Measurements from ENCODE around the gene CES5A. TPM values are rescaled to one million over a fixed set of nuclear protein-coding genes. Genes with fewer than 3 reads are reported as not detected.
A peak's percentile ranks its signal among the peaks of the same experiment; 100 is the strongest.

Gene CES5A
- total RNA-seq, 1 experiment from 2014 or later = not detected

GRCh38 chr16:55828680-55829079 lies 46.5 kb downstream of the CES5A start:
- peaks cover 14% of the 10 kb centered on the region for H3K27me3 Mint-ChIP-seq (ENCODE audit: insufficient read depth, unreplicated experiment)
- intact Hi-C loops (cut with micrococcal nuclease) = no loop called here
- ChIA-PET CTCF (no interaction called here), POLR2A (no interaction called here)
- H3K9me3 Mint-ChIP-seq (ENCODE audit: unreplicated experiment) = no peaks in the 10 kb centered on the region
- no TSS peak for BruUV-seq (replicated peaks)
- TF ChIP-seq CTCF (IDR thresholded peaks at IDR 0.05; ENCODE audit: unreplicated experiment) = no peak
- H3K36me3 Mint-ChIP-seq (ENCODE audit: insufficient read depth, unreplicated experiment) = no peaks in the 10 kb centered on the region
- H3K4me3 Mint-ChIP-seq (ENCODE audit: unreplicated experiment) = no peak overlapping the region
- no peak for DNase-seq (ENCODE audit: unreplicated experiment)
- H3K4me1 Mint-ChIP-seq (ENCODE audit: insufficient read depth, unreplicated experiment) = peaks cover 14% of the 10 kb centered on the region
- H3K27ac Mint-ChIP-seq (ENCODE audit: low read depth, unreplicated experiment) = no peak overlapping the region

- no peak overlapping the region for H3K4me3 Mint-ChIP-seq (ENCODE audit: unreplicated experiment)
- no peaks in the 10 kb centered on the region for H3K9me3 Mint-ChIP-seq (ENCODE audit: unreplicated experiment)
- no TSS peak for BruUV-seq (replicated peaks)
- POLR2A ChIA-PET = interaction anchor here (0.7 to 1.2 kb wide), 3 partner anchors 10 to 96 kb away, joined by 3 to 4 read pairs (median 4); no protein-coding TSS in a partner anchor
- H3K36me3 Mint-ChIP-seq (ENCODE audit: insufficient read depth, unreplicated experiment) = no peaks in the 10 kb centered on the region
- no peak for TF ChIP-seq CTCF (IDR thresholded peaks at IDR 0.05; ENCODE audit: unreplicated experiment)
- CTCF ChIA-PET = interaction anchor here (0.6 to 0.7 kb wide), 2 partner anchors 232 to 851 kb away, joined by 3 to 6 read pairs; no protein-coding TSS in a partner anchor
- peaks cover 15% of the 10 kb centered on the region for H3K27me3 Mint-ChIP-seq (ENCODE audit: insufficient read depth, unreplicated experiment)
- H3K27ac Mint-ChIP-seq (ENCODE audit: low read depth, unreplicated experiment) = no peak overlapping the region
- intact Hi-C loops (cut with micrococcal nuclease) = no loop called here
- H3K4me1 Mint-ChIP-seq (ENCODE audit: insufficient read depth, unreplicated experiment) = peaks cover 14% of the 10 kb centered on the region
- peak; percentile 87 for DNase-seq (ENCODE audit: unreplicated experiment)
These were observed 50.0 kb downstream of the CES5A start for GRCh38 chr16:55825115-55825728.

- POLR2A ChIA-PET = interaction anchor here (1.2 kb wide), 1 partner anchor 11 kb away, joined by 4 read pairs; no protein-coding TSS in a partner anchor
These were observed 50.6 kb downstream of the CES5A start for GRCh38 chr16:55824473-55825000.

More at GRCh38 chr16:55824473-55825000, 50.6 kb downstream of the CES5A start:
- intact Hi-C loops (cut with micrococcal nuclease) = no loop called here
- DNase-seq (ENCODE audit: unreplicated experiment) = no peak
- CTCF ChIA-PET = interaction anchor here (0.6 kb wide), 1 partner anchor 231 kb away, joined by 6 read pairs; no protein-coding TSS in a partner anchor
- peaks cover 14% of the 10 kb centered on the region for H3K4me1 Mint-ChIP-seq (ENCODE audit: insufficient read depth, unreplicated experiment)
- H3K4me3 Mint-ChIP-seq (ENCODE audit: unreplicated experiment) = no peak overlapping the region
- no peaks in the 10 kb centered on the region for H3K9me3 Mint-ChIP-seq (ENCODE audit: unreplicated experiment)
- H3K27ac Mint-ChIP-seq (ENCODE audit: low read depth, unreplicated experiment) = no peak overlapping the region
- TF ChIP-seq CTCF (IDR thresholded peaks at IDR 0.05; ENCODE audit: unreplicated experiment) = no peak
- H3K36me3 Mint-ChIP-seq (ENCODE audit: insufficient read depth, unreplicated experiment) = no peaks in the 10 kb centered on the region
- no TSS peak for BruUV-seq (replicated peaks)
- peaks cover 12% of the 10 kb centered on the region for H3K27me3 Mint-ChIP-seq (ENCODE audit: insufficient read depth, unreplicated experiment)

All from MCF 10A (cell line).